HG02938 (cell line): Measurements from ENCODE around the gene ADAM19.
"Not testable (repeated sequence)": the region's sequence is repeated elsewhere in the genome, so short reads cannot be mapped to it uniquely, and the experiment has no call there.

Experiments
- ATAC-seq: cut with Tn5 transposase; IDR thresholded peaks from one replicate; pipeline ENCODE4 v1.9.1; 2021; ENCODE audit warnings: mild to moderate bottlenecking, moderate library complexity; ENCODE audit not compliant: unreplicated experiment

Gene ADAM19

DNA sequence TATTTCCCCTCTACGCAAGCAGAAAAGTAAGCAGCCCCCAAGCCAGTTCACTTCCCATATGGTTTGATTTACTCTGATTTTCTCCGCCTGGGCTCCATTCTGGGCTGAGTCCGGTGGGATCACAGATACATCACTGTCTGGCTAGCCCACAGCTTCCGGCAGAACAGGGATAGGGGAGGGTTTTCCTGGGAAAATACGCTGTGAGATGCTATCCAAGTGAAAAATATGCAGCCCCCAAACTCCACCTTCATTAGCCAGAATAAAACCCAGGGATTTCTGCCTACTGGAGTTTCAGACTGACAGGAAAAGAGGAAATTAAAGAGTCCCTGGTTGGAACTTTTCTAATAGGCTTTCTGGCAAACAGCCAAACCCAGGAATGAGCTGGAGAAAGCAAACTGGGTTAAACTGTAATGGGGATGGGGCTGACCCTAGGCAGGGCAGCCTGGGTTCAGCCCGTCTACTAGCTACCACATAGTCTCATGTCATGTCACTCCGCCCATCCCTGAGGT, 132.5 kb downstream of the ADAM19 start:
- ATAC-seq, result no peak

DNA sequence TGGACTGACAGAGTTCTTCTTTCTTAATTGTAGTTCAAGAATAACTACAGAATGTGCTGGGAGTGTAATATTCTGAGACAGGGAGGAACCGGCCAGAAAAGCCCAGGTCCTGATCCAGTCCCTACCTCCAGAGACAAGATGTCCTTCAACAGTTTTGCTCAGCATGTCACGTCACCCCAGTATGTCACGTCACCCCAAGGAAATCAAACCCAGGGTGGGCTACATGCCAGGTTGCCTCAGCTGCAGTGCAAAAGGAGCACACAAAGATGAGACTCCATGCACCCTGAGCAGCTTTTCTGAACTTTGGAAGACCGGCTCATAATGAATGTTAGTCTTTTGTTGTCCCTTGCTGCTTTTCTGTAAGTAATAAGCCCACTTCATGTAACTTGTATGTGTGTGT, 141.5 kb downstream of the ADAM19 start:
- ATAC-seq, result no peak

DNA sequence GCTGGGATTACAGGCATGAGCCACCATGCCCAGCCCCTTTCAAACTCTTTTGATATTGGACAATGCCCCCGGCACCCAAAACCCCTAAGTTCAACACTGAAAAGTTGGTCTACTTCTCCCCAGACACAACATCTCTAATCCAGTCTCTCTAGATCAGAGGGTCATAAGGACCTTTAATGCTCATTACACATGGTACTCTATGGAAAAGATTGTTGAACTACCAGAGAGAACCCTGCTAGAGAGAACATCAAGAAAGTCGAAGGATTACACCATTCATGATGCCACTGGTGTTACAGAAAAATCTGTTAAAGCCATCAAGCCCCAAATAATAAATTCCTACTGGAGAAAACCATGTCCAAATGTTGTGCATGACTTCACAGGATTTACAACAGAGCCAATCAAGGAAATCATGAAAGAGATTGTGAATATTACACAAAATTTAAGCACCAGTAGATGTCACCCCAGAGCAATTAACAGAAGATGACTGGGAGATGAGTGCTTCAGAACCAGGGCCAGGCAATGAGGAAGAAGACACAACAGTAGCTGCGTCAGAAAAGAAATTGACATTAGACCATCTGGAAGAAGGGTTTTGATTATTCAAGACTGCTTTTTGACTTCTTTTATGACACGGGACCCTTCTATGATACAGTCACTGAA, 143.9 kb downstream of the ADAM19 start:
- ATAC-seq, result peak; percentile 61

DNA sequence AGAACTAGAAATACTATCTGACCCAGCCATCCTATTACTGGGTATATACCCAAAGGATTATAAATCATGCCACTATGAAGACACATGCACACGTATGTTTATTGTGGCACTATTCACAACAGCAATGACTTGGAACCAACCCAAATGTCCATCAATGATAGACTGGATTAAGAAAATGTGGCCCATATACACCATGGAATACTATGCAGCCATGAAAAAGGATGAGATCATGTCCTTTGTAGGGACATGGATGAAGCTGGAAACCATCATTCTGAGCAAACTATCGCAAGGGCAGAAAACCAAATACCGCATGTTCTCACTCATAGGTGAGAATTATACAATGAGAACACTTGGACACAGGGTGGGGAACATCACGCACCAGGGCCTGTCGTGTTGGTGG, 145.7 kb downstream of the ADAM19 start:
- not testable (repeated sequence) for ATAC-seq
